HG02943 (cell line): ENCODE measurements around the gene JPT1.
"Not testable (repeated sequence)": the region's sequence is repeated elsewhere in the genome, so short reads cannot be mapped to it uniquely, and the experiment has no call there.

Experiments used
- ATAC-seq: cut with Tn5 transposase; IDR thresholded peaks from one replicate; pipeline ENCODE4 v1.9.1; 2021; ENCODE audit warnings: mild to moderate bottlenecking, low read depth, moderate library complexity; ENCODE audit not compliant: unreplicated experiment

Gene JPT1

DNA sequence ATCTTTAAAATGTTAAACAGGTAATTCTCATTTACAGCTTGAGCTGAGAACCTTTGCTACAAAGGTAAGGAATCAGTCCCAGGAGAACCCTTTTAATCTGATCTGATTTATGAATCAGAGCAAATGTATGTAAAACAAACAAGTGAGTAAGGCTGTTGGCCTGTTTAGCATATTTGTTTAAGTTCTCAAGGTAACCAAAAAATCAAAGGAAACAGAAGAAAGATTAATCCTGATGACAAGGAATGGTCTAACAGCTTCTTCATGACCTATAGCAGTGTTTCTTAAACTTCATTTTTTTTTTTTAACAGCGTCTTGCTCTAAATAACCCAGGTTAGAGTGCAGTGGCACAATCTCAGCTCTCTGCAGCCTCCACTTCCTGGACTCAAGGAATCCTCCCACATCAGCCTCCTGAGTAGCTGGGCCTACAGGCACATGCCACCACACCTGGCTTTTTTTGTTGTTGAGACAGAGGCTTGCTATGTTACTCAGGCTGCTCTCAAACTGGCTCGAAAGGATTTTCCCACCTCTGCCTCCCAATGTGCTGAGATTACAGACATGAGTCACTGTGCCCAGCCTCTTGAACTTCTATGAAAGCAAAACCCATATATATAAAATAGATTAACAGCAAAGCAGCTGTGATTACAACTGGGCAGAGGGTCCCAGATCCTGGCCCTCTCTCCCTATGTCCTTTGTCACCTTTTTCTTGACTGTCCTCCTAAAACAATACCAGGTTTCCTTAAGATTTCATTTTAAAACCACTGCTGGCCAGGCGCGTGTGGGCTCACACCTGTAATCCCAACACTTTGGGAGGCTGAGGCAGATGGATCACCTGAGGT lies 5.1 kb upstream of the JPT1 start:
- no peak for ATAC-seq

DNA sequence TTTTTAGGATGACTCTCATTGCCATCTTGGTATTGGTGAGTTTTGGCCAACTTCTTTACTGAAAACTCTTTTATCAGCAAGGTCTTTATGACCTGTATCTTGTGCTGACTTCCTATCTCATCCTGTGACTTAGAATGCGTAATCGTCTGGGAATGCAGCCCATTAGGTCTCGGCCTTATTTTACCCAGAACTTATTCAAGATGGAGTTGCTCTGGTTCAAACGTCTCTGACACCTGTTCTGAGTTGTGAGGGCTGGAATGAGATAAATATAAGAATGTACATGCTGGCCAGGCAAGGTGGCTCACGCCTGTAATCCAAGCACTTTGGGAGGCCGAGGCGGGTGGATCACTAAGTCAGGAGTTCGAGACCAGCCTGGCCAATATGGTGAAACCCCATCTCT lies 4.2 kb upstream of the JPT1 start:
- not testable (repeated sequence) for ATAC-seq

DNA sequence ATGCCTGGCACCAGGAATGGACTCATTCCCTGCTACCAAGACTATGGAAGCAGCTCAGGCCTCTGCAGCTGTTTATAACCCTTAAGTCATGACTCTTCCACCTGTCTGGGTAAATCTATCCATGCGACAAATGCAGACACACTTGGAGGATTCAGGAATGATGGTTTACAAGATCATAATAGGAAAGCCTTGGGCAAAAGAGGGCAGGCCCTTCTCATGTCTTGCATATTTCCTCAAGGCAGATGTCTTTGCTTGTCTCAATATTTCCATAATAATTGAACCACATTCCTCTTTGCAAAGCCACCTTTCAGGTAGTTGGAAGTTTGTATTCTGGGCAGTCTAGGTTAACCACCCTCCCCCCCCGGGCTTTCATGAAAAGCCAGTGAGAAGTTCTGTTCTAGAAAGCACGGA lies 884 bp upstream of the JPT1 start:
- no peak for ATAC-seq

DNA sequence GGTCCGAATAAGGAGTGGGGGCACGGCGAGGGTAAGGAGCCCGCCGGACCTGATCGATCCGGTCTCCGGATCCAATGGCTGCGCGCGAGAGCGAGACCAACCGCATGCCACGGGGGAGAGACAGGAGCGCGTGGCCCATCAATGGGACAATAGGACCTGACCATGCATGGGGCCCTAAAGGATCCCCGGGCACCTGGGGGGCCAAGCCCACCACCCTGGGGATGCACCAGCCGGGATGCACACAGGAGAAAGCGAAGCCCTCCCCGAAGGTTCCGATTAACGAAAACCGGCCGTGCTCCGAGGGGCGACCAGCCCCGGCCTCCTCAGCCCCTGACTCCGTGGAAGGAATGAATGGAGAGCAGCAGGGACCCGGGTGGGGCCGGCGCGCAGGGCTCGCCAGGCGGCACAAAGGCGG lies 525 bp downstream of the JPT1 start:
- ATAC-seq = peak; percentile 27

DNA sequence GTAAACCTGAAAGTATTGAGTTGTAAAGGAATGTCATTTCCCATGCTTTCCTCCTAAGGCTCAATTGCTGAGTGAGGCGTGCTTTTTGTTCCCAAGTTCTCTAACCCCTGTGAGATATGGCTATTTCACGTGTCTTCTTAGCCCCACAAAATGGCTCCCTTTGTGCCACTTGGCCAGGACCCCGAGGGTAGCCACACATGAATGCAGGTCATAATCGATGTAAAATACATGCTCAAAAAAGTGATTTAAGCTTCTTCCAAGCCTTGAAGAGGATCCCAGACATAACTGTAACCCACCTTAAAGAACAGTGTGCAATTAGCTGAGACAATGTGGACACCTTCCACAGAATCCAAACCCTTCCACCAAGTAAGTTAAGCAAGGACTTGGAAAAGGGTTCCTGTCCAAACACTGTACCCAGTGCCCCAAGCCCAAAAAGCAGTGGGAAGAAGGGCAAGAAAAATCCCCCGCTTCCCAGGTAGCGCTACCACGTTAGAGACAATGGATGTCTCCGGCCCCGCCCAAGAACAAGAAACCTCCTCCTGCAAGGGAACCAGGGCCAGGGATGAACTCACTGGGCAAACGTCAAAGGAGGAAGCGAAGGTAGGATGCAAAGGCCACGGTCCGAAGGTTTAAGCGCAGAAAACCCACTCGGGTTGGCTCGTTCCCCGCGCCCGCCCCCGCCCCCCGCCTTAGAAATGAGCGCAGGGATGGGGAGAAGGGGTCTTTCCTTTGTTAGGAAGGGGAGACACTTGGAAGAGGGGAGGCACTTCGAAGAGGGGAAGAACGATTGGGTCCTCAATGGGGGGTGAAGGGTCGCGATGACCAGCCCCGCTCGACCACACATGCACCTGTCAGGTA lies 1.2 kb downstream of the JPT1 start:
- no peak for ATAC-seq

DNA sequence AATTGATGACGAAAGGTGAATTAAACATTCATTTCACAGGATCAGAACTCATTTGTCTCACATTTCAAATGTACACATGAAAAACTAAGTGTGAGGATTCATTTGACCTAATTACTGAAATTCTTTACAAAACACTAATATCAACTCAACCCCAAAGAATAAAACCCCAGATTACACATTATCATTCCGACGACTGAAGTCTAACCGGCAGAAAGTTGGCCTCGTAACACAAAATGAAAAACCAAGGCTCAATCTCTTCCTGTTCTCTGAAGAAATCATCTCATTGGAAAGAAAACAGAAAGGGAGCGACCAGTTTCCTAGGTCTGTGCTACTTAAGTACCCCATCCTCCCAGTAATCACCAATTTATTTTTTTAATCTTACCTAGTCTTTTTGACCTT lies 1.8 kb downstream of the JPT1 start:
- ATAC-seq = no peak

DNA sequence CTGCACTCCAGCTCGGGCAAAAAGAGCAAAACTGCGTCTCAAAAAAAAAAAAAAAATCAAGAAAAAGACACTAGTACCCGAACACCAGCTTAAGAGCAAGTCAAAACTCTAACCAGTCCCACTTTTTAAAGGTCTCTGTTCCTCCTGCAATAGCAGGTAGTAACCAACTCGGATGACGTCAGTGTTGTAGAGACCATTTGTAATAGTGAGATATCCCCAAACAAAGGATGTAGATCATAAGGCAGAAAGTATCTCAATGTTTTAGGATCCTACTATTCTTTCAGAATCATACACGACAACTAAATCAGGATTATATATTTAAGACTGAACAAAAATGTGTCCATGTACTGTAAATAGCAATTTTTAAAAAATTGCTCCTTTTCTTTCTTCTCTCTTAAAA lies 2.4 kb downstream of the JPT1 start:
- ATAC-seq = no peak

DNA sequence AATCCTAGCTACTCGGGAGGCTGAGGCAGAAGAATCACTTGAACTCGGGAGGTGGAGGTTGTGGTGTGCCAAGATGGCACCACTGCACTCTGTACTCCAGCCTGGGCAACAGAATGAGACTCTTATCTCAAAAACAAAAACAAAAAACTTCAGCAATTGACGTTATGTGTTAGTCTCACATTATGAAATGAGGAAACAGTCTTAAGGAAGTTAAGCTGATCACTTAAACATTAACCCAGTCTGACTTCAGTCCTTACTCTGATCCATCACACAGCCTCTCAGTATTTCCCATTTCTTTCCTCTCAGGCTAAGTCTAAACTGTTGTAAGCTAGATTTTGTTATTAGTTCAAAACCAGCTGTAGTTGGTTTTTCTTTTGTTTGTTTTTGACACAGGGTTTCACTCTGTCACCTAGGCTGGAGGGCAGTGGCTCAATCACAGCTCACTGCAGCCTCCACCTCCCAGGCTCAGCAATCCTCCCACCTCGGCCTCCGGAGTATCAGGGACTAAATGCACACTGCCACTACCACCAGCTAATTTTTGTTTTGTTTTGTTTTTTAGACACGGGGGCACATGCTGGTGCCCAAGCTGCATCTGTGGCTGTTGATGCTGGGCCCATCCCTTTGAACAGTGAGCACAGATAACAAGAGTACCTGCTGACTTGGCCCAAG lies 6.3 kb downstream of the JPT1 start:
- no peak for ATAC-seq

DNA sequence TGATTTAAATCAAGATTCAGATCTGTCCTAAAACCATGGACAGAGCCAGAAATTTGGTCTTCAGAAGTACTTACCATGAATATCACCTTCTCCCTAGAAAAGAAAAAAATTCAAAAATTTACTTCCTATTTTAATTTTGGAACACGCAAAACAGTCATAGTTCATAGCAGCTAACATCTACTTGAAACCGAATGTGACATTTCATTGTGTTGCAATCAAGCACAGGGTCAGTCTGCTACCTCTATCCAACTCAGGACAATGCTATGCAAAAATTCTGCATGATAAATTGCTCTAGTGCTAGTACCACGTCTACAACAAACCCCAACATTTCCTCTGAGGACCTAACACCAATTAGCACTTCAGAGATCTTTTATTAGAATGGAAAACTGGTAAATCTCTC lies 7.7 kb downstream of the JPT1 start:
- no peak for ATAC-seq

DNA sequence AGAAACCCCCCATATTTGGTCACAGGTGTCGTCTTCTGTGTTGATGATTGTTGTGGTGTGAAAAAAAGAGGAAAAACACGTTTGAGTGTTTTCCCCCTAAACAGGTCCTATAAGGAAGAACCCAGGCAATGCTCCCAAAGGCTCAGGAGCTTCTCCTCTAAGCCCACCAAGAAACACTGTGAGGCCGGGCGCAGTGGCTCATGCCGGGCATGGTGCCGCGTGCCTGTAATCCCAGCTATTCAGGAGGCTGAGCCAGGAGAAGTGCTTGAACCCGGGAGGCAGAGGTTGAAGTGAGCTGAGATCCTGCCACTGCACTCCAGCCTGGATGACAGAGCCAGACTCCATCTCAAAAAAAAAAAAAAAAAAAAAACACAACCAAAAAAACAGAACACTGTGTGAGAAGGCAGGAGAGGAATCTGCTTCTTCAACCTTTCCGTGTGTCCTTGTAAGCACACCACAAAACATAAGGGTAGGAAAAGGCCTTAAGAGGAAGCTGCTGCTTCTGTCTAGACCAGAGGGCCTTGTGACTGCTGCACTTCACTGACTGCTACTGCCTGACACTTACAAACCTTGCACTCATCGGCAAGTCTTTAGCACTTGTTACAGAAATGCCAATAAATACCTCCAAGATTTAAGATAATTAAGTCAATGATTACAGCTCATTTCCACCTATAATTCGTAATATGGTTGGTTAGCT lies 9.3 kb downstream of the JPT1 start:
- ATAC-seq = no peak

DNA sequence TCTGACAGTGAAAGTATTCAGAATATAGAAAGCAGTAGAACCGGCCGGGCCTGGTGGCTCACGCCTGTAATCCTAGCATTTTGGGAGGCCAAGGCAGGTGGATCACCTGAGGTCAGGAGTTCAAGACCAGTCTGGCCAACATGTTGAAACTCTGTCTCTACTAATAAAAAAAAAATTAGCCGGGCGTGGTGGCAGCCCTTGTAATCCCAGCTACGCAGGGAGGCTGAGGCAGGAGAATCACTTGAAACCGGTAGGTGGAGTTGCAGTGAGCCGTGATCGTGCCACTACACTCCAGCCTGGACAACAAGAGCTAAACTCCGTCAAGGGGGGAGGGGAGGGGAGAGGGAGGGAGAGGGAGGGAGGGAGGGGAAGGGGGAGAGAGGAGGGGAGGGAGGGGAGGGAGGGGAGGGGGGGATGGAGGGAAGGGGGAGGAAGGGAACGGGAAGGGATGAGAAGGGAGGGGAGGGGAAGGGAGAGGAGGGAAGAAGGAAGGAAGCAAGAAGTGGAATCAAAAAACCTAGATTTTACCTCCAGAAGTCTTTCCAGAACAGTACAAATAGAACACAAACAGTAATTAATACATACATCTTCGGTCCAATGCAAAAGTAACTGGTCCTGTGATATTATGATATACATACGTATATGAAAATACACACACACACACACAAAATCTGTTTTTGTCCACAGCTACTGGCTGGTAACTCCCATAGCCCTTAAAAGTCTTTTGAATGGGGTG lies 11.9 kb downstream of the JPT1 start:
- no peak for ATAC-seq

DNA sequence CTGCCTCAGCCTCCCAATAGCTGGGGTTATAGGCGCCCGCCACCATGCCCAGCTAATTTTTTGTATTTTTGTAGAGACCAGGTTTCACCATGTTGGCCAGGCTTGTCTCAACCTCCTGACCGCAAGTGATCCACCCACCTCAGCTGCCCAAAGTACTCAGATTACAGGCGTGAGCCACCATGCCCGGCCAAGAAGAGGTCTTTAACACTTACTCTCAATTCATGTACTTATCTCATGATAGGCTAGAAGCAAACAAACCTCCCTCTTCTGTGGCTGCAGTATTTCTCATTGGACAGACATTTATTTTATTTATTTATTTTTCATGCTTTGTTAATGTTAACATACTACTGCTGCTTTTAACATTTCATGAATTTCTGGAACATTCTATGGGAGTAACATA lies 15.8 kb downstream of the JPT1 start:
- no peak for ATAC-seq

DNA sequence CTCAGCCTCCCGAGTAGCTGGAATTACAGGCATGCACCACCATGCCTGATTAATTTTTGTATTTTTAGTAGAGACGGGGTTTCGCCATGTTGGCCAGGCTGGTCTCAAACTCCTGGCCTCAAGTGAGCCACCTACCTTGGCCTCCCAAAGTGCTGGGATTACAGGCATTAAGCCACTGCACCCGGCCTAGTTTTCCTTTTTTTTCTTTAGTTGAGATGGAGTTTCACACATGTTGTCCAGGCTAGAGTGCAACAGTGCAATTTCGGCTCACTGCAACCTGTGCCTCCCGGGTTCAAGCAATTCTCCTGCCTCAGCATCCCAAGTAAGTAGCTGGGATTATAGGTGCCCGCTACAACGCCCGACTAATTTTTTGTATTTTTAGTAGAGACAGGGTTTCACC lies 16.6 kb downstream of the JPT1 start:
- not testable (repeated sequence) for ATAC-seq

DNA sequence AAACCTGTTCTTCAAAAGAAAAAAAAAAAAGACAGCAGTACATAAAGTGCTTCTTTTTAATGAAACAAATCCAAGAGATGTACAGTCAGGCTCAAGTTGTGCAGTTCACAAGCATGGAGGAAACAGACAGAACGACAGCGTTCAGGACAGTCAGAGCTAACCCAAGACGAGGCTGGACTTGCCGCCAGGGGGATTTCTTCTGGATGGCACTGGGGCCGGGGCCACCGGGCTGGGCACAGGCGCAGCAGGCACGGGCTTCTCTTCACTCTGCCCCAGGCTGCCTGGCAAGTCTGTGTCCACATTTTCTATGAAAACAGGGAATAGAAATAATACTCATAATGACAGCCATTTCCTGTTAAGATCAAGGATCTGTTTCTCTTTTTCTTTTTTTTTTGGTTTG lies 18.4 kb downstream of the JPT1 start:
- no peak for ATAC-seq

DNA sequence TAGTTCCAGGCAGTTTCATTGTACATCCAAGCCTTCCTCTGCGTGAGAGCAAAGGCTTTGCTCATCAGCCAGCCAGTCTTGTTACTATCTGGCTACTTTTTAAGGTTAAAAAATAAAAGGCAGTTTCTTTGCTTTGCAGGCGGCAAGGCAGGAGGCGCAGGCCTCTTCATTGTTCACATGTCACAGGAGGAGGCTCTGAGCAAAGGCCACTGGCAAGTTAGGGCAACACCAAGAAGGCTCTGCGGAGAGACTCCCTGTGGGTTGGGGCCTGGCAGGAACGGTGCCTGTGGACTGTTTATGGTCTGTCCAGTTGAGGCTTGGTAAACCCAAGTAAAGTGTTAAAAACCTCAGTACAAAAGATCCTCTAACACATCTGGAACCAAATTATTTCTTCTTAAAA lies 18.9 kb downstream of the JPT1 start:
- ATAC-seq = no peak

DNA sequence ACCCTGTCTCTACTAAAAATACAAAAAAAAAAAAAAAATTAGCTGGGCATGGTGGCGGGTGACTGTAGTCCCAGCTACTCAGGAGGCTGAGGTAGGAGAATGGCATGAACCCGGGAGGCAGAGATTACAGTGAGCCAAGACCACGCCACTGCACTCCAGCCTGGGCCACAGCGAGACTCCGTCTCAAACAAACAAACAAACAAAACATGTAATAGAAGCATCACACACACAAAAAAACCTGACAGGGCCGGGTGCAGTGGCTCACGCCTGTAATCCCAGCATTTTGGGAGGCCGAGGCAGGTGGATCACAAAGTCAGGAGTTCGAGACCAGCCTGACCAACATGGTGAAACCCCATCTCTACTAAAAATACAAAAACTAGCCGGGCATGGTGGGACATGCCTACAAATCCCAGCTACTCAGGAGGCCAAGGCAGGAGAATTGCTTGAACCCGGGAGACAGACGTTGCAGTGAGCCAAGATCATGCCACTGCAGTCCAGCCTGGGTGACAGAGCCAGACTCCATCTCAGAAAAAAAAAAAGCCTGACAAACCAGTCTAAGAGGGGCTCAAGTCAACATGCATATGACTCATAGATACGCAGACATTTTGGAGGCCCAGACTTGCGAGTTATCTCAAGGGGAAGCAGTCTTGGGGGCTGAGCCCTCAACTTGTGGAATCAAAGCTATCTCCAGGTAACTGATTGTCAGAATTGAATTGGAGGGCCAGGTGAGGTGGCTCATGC lies 20.5 kb downstream of the JPT1 start:
- not testable (repeated sequence) for ATAC-seq

DNA sequence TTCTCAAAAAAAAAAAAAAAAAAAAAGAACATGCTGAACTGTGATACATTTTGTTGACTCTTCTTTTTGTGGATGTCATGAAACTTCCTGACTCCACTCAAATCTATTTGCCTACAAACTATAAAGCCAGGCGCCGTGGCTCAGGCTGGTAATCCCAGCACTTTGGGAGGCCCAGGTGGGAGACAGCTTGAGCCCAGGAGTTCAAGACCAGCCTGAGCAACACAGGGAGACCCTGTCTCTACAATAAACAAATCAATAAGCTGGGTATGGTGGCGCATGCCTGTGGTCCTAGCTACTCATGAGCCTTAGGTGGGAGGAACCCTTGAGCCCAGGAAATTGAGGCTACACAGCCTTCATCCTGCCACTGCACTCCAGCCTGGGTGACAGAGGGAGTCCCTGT lies 21.3 kb downstream of the JPT1 start:
- ATAC-seq = no peak

DNA sequence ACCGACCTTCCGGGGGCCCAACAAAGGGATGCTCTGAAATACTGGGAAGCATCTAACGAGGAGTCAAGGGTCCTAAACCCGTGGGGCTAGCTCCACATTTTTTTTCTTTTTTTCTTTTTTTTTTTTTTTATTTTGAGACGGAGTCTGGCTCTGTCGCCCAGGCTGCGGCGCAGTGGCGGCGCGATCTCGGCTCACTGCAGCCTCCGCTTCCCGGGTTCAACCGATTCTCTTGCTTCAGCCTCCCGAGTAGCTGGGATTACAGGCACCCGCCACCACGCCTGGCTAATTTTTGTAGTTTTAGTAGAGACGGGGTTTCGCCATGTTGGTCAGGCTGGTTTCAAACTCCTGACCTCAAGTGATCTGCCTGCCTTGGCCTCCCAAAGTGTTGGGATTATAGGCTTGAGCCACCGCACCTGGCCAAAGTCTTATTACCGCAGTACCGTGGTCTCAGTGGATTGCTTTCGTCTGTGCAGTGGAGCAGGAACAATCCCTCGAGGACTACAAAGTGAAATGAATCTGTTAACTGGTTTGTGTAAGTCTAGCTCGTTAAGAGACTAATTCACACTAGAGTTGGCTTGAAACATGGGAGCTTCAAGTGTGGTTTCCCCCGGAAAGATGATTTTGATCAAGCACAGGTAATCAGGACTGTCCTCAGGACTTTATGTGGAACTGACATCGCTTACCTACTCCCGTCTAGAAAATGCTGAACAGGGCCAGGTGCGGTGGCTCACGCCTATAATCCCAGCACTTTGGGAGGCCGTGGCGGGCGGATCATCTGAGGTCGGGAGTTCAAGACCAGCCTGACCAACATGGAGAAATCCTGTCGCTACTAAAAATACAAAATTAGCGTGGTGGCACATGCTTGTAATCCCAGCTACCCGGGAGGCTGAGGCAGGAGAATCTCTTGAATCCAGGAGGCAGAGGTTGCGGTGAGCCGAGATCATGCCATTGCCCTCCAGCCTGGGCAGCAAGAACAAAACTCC lies 22.0 kb downstream of the JPT1 start:
- ATAC-seq = not testable (repeated sequence)
